SJSA1 (cell line): ENCODE measurements around the gene SLC11A1. TPM values are rescaled to one million over a fixed set of nuclear protein-coding genes. Genes with fewer than 3 reads are reported as not detected.

ENCODE experiments used
- DNase-seq, 2 experiments: peaks; one replicate each; pipeline ENCODE4 v3.0.0-alpha.2; 2015 to 2020; ENCODE audit warnings: low spot score in 2 of 2, low read depth in 1 of 2
- H3K27ac ChIP-seq: fragments of 250-450 bp; sonication (Bioruptor Pico); 2 replicates; pipeline ENCODE4 v1.5.1; 2020; ENCODE audit warnings: mild to moderate bottlenecking, moderate library complexity
- H3K27me3 ChIP-seq: fragments of 250-450 bp; sonication (Bioruptor Pico); replicated peaks from 2 replicates; pipeline ENCODE4 v1.5.1; 2020; ENCODE audit warnings: mild to moderate bottlenecking, moderate library complexity
- H3K36me3 ChIP-seq: fragments of 250-450 bp; sonication (Bioruptor Pico); 2 replicates; pipeline ENCODE4 v1.5.1; 2020; ENCODE audit warnings: mild to moderate bottlenecking
- H3K4me1 ChIP-seq: fragments of 250-450 bp; sonication (Bioruptor Pico); replicated peaks from 2 replicates; pipeline ENCODE4 v1.6.1; 2021; ENCODE audit warnings: mild to moderate bottlenecking
- H3K4me3 ChIP-seq: fragments of 250-450 bp; sonication (Bioruptor Pico); 2 replicates; pipeline ENCODE4 v1.5.1; 2020; ENCODE audit warnings: mild to moderate bottlenecking
- H3K9me3 ChIP-seq: fragments of 250-450 bp; sonication (Bioruptor Pico); replicated peaks from 2 replicates; pipeline ENCODE4 v1.5.1; 2020; ENCODE audit warnings: mild to moderate bottlenecking
- total RNA-seq: library from RNA; depleted of rRNA; stranded (reverse); fragments of >200 nt; shearing (Covaris generic); gene quantifications from 2 replicates; pipeline ENCODE4 v1.2.3, GENCODE V29; 2014; rRNA removed

Gene SLC11A1, protein sequence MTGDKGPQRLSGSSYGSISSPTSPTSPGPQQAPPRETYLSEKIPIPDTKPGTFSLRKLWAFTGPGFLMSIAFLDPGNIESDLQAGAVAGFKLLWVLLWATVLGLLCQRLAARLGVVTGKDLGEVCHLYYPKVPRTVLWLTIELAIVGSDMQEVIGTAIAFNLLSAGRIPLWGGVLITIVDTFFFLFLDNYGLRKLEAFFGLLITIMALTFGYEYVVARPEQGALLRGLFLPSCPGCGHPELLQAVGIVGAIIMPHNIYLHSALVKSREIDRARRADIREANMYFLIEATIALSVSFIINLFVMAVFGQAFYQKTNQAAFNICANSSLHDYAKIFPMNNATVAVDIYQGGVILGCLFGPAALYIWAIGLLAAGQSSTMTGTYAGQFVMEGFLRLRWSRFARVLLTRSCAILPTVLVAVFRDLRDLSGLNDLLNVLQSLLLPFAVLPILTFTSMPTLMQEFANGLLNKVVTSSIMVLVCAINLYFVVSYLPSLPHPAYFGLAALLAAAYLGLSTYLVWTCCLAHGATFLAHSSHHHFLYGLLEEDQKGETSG
- total RNA-seq, result 0.05 TPM in 1 of 2 replicates, not detected in the other

DNA sequence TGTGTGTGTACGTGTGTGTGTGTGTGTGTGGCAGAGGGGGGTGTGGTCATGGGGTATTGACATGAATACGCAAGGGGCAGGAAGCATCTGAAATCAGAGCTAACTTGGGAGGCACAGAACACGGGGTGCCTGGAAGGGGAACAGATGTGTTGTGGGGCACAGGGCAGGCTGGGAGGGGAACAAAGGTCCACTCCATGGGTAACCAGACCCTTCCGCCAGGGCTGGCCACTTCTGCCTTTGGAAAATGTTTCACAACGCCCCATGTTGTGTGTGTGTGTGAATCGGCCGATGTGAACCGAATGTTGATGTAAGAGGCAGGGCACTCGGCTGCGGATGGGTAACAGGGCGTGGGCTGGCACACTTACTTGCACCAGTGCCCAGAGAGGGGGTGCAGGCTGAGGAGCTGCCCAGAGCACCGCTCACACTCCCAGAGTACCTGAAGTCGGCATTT lies at the start of gene SLC11A1:
SLC11A1 (plus strand) TSS at position 358 of the 451 bp plus-strand sequence. CDS start 96 bp downstream, outside the sequence.
- Histone ChIP-seq H3K27ac (no peak within 1 kb of the TSS), H3K36me3 (no peaks in the 10 kb centered on the region), H3K27me3 (no peaks in the 10 kb centered on the region), H3K4me3 (no peak within 1 kb of the TSS), H3K4me1 (peaks cover 1% of the 10 kb centered on the region), H3K9me3 (no peaks in the 10 kb centered on the region)
- no peak for DNase-seq

DNA sequence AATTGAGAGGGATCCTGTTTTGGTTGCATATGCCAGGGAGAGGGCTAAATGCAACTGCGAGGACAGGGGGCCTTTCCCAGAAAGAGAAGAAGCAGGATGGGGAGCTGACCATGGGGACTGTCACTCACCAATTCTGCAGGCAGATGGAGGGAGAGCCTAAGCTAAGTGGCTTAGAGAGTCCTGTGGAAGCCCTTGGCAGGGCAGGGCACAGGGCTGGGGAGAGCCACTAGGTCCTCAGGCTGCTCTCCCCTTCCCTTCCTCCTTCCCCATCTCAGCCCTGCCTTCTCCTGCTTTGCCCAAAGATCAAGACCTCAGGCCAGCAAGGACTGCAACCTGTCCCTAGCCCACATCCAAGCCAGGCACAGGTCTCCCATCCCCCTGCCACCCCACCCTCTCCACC lies 49.8 kb upstream of the SLC11A1 start:
- no peaks in the 10 kb centered on the region for H3K9me3 ChIP-seq

DNA sequence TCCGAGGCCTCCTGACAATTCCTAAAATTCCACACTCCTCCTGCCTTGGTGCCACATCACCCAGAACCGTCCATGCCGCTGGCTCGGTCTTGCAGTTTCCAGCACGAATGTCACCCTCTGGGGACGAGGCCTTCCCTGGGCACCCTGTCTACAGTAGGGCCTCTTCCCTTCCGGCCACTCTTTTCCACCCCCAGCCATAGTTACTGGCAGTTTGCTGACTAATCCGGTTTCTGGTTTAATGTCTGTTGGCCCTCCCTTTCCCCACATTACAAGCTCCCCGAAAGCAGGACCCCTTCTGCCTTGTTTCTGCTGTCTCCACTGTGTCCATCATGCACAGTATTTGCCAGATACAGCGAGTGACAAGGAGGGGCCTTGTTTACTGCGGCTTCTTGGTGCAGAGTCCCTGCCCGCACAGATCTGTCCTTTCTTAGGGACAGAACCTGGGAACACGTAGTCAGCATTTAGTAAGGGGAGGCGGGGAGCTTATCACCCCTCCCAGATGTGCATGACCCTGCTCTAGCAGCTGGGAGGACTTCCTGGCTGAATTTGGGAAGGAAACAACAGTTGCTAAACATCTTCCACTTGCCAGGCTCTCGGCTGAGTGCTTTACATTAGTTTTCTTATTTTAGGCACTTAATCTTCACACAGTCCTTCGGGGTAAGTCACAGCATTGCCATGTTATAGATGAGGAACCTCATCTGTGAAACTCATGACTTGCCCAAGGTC lies 49.0 kb upstream of the SLC11A1 start:
- no peak overlapping the region for H3K4me3 ChIP-seq
- no peaks in the 10 kb centered on the region for H3K36me3 ChIP-seq
- H3K4me1 ChIP-seq, result no peaks in the 10 kb centered on the region
- DNase-seq, result no peak
- H3K27ac ChIP-seq, result no peak overlapping the region
- no peaks in the 10 kb centered on the region for H3K9me3 ChIP-seq
- H3K27me3 ChIP-seq, result no peaks in the 10 kb centered on the region

More for the DNA sequence above, 49.8 kb upstream of the SLC11A1 start:
- no peak for DNase-seq
- H3K27me3 ChIP-seq, result no peaks in the 10 kb centered on the region
- no peak overlapping the region for H3K4me3 ChIP-seq
- no peaks in the 10 kb centered on the region for H3K36me3 ChIP-seq
- no peaks in the 10 kb centered on the region for H3K4me1 ChIP-seq
- no peak overlapping the region for H3K27ac ChIP-seq

DNA sequence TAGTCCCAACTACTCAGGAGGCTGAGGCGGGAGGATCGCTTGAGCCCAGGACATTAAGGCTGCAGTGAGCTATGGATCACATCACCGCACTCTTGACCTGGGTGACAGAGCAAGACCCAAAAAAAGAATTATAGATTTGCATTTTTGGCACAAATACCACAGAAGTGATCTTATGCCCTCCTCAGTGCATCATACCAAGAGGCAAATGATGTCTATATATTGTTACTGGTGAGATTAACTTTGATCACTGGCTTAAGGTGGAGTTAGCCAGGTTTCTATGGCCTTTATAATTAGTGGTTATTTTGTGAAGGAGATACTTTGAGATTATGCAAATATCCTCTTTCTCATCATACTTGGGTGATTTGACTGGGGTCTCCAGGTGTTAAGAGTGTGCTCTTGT lies 47.5 kb upstream of the SLC11A1 start:
- Histone ChIP-seq H3K9me3 (no peaks in the 10 kb centered on the region), H3K36me3 (no peaks in the 10 kb centered on the region), H3K27ac (no peak overlapping the region), H3K27me3 (no peaks in the 10 kb centered on the region), H3K4me3 (no peak overlapping the region), H3K4me1 (no peaks in the 10 kb centered on the region)
- DNase-seq, result no peak

DNA sequence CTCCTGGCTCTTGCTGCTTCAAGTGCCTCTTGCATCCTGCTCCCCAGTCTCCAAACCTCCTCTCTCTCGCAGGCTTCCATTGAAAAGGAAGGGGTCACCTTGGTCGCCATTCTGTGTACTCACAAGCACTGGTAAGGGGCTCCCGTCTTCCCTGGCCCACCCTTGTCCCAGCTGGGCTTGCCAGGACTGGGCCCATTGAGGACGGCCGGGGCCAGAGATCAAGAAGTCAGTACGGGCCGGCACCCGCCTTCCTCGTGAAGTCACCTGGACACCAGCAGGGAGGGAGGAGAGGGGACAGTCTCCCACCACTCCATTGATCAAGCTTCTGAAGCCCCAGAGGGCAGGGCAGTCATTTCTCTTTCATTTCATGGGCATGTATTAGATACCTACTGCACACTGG lies 41.4 kb upstream of the SLC11A1 start:
- Histone ChIP-seq H3K4me1 (no peaks in the 10 kb centered on the region), H3K27me3 (no peaks in the 10 kb centered on the region), H3K36me3 (no peaks in the 10 kb centered on the region), H3K9me3 (no peaks in the 10 kb centered on the region), H3K4me3 (no peak overlapping the region), H3K27ac (no peak overlapping the region)
- DNase-seq, result no peak

DNA sequence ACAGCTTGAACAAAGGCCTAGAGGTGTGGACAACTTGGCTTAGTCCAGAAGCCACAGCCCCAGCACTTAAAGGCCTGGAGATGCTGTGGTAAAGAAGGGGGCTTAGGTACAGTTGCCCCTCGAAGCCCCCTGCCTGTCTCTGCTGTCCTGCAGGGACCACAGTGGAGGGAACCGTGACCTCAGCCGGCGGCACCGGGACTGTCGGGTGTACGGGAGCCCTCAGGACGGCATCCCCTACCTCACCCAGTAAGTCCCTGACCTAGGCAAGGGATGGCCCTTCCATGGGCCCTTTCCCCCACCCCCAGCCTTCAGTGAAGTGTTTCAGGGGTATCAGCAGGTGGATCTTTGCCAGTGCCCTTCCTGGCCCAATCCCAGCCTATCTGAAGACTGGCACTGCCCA lies 40.7 kb upstream of the SLC11A1 start:
- no peak for DNase-seq
- H3K36me3 ChIP-seq, result no peaks in the 10 kb centered on the region
- no peaks in the 10 kb centered on the region for H3K9me3 ChIP-seq
- no peak overlapping the region for H3K4me3 ChIP-seq
- no peaks in the 10 kb centered on the region for H3K27me3 ChIP-seq
- H3K27ac ChIP-seq, result no peak overlapping the region
- H3K4me1 ChIP-seq, result no peaks in the 10 kb centered on the region

DNA sequence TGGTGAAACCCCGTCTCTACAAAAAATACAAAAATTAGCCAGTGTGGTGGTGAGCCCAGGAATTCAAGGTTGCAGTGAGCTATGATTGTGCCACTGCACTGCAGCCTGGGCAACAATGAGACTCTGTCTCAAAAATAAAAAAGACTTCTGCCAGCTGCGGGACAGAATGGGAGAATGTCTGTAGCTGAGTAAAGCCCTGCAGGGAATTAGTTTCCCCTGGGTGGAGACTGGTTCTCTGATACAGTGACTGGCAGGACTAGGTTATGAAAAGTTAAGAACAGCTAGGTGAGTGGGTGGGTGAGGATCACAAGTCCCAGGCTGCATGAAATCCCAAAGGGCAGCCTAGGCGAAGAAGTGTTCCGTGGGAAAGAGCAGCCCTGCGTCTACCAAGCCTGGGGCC lies 39.2 kb upstream of the SLC11A1 start:
- Histone ChIP-seq H3K4me3 (no peak overlapping the region), H3K27me3 (no peaks in the 10 kb centered on the region), H3K9me3 (no peaks in the 10 kb centered on the region), H3K36me3 (no peaks in the 10 kb centered on the region), H3K27ac (no peak overlapping the region), H3K4me1 (no peaks in the 10 kb centered on the region)
- DNase-seq, result no peak

DNA sequence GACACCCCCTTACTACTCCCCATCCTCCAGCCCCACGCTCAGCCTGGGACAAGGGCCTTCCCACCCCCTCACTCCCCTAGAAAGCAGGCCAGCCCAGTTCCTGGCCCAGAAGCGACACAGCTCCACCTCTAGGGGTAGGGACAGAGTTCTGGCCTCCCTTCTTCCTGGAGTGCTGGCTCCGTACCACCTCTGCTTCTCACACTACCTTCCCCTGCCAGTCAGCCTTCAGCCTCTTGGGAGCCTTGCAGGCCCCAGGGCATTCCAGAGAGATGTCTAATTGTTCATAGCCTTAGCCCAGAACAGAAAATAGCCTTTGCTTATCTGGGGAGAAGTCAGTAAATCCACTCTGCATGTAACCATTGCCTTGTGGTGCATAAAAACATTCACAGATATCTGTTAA lies 38.5 kb upstream of the SLC11A1 start:
- no peaks in the 10 kb centered on the region for H3K4me1 ChIP-seq
- no peak overlapping the region for H3K4me3 ChIP-seq
- no peak for DNase-seq
- H3K9me3 ChIP-seq, result no peaks in the 10 kb centered on the region
- no peaks in the 10 kb centered on the region for H3K27me3 ChIP-seq
- H3K36me3 ChIP-seq, result no peaks in the 10 kb centered on the region
- no peak overlapping the region for H3K27ac ChIP-seq

DNA sequence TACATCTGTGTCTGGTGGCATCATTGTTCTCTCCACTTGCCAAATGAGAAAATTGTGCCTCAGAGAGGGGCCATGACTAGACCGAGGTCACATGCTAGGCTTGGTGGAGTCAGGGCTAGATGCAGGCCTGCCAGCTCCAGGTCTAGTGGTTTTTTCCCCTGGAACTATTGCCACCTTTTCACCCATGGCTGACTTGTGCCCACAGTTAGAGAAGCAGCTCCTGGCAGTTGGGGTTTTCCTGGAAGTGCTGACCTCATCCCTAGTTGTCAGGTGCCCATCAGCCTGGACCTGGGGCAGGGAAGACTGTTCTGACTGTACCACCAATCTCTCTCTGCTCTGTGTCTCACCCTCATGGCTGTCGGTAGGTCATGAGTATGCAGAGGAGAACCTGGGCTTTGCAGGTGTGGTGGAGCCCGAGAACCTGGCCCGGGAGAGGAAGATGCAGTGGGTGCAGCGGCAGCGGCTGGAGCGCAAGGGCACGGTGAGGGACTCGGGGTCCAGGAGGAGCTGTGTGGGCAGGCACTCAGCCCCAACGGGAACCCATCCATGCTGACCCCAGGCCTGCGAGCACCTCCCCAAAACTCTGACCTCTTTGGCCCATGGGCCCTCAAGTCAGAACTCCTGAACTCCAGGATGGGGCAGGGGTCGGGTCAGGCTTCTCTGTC lies 37.9 kb upstream of the SLC11A1 start:
- DNase-seq, result no peak
- Histone ChIP-seq H3K4me3 (no peak overlapping the region), H3K36me3 (no peaks in the 10 kb centered on the region), H3K27me3 (no peaks in the 10 kb centered on the region), H3K27ac (no peak overlapping the region), H3K9me3 (no peaks in the 10 kb centered on the region), H3K4me1 (no peaks in the 10 kb centered on the region)

DNA sequence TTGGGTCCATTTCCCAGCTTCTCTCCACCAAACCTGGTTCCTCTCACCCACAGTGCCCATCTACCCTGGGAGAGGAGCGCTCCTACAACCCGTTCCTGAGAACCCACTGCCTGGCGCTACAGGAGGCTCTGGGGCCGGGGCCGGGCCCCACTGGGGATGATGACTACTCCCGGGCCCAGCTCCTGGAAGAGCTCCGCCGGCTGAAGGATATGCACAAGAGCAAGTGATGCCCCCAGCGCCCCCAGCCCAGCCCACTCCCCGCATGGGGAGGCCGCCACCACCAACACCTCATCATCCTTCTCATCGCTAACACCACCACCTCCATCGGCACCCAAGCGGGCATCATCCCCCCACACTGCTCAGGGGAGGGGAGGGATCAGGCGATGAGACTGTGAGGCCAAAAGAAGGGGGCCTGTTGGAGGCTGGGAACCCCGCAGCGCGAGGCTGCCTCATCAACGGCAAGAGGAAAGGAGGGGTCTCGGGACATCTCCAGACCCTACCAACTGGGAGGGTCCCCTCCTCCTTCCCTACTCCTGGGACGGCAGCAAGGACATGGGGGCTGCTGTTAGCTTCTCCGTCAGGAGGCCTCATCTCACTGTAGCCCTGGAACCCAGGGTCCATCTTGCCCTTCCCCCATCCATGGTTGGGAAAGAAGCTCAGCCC lies 37.2 kb upstream of the SLC11A1 start:
- no peaks in the 10 kb centered on the region for H3K4me1 ChIP-seq
- no peaks in the 10 kb centered on the region for H3K36me3 ChIP-seq
- no peak overlapping the region for H3K27ac ChIP-seq
- DNase-seq, result no peak
- H3K4me3 ChIP-seq, result no peak overlapping the region
- H3K9me3 ChIP-seq, result no peaks in the 10 kb centered on the region
- H3K27me3 ChIP-seq, result no peaks in the 10 kb centered on the region

DNA sequence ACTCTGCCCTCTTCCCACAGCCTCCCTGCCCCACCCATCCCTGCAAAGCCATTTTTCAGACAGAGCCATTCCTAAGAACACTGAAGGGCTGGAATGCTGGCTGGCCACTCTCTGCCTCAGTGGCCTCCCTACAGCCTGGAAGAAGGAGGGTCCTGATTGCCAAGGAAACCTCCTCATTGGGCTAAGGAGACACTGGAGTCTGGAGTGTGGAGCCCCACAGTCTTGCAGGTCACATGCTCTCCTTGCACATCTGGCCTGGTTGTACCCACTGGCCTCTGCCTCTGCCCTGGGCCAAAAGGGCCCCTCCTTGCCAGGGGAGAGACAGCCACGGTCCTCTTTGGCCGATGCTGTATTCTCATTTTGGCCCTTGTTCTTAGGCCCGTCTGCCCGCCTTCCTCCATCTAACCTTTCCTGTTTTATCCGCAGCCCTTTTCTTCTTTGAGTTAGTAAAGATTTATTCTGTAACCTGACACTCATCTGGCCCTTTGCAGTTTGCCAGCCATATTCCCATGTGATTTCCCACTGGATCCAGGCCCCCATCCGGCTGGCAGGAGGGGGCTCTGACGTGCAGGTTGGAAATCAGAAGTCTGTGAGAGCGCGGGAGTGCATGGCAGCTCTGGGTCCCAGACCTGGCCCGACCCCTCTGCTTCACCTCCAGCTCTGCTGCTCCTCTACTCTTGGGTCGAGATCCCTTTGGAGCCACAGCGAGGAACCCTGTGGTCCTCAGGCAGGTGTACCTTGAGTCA lies 36.4 kb upstream of the SLC11A1 start:
- no peaks in the 10 kb centered on the region for H3K4me1 ChIP-seq
- no peak overlapping the region for H3K4me3 ChIP-seq
- H3K36me3 ChIP-seq, result no peaks in the 10 kb centered on the region
- no peak for DNase-seq
- H3K27ac ChIP-seq, result no peak overlapping the region
- H3K27me3 ChIP-seq, result no peaks in the 10 kb centered on the region
- H3K9me3 ChIP-seq, result no peaks in the 10 kb centered on the region

DNA sequence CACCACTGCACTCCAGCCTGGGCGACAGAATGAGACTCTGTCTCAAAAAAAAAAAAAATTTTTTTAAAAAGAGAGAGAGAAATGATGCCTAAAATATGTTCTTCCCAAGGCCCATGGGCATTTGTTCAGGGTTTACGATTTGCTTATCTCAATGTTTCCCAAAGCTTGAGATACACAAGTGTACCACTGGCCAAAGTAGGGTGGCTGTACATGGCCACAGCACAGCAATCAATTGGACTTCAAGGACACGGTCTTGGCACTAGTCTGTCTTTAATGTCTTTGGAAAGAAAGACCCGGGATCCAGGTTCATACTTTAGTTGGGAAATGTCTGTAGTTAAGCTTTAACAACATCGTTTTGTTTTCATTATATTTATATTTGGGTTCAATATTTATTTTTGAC lies 34.9 kb upstream of the SLC11A1 start:
- Histone ChIP-seq H3K4me3 (no peak overlapping the region), H3K4me1 (no peaks in the 10 kb centered on the region), H3K27ac (no peak overlapping the region), H3K36me3 (no peaks in the 10 kb centered on the region), H3K9me3 (no peaks in the 10 kb centered on the region; the same call in 1 of the 2 replicates), H3K27me3 (no peaks in the 10 kb centered on the region)
- DNase-seq, result no peak

DNA sequence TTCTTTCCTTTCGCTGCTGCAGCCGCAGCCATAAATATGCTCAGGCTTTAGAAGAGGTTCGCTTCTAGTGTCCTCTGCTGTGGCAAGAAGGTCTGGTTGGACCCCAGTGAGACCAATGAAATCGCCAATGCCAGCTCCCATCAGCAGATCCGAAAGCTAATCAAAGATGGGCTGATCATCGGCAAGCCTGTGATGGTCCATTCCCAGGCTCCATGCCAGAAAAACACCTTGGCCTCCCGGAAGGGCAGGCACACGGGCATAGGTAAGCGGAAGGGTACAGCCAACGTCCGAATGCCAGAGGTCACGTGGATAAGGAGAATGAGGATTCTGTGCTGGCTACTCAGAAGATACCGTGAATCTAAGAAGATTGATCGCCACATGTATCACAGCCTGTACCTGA lies 28.0 kb upstream of the SLC11A1 start:
- DNase-seq, result no peak
- Histone ChIP-seq H3K27me3 (no peaks in the 10 kb centered on the region), H3K4me3 (no peak overlapping the region), H3K36me3 (no peaks in the 10 kb centered on the region), H3K27ac (no peak overlapping the region), H3K4me1 (no peaks in the 10 kb centered on the region), H3K9me3 (no peaks in the 10 kb centered on the region; the same call in 1 of the 2 replicates)
